ENCODE measurements around the gene SLC2A14. TPM values are rescaled to one million over a fixed set of nuclear protein-coding genes. Genes with fewer than 3 reads are reported as not detected.

Gene SLC2A14
- total and polyA plus RNA-seq, 2 experiments from 2014 or later: 6.1 to 6.6 TPM

GRCh38 chr12:7782055-7782454 lies 90.7 kb downstream of the SLC2A14 start:
- H4K20me1 ChIP-seq (ENCODE audit: insufficient read depth, poor library complexity, severe bottlenecking): no peaks in the 10 kb centered on the region
- H3K79me2 ChIP-seq: no peaks in the 10 kb centered on the region
- H2AFZ ChIP-seq: no peak overlapping the region
- 97% methylated on average over 6 of the region's 6 CpGs for WGBS (ENCODE audit: low lambda C conversion rate, missing lambda C conversion rate)
- no peaks in the 10 kb centered on the region for H3K9me3 ChIP-seq (ENCODE audit: low read depth)
- H3K27ac ChIP-seq: no peak overlapping the region
- TF ChIP-seq EZH2phosphoT487 (IDR thresholded peaks at IDR 0.05; ENCODE audit: low read depth, severe bottlenecking, unreplicated experiment) (no peak), EZH2 (IDR thresholded peaks at IDR 0.05; ENCODE audit: borderline replicate concordance) (no peak)
- TF ChIP-seq, protein P1, sequence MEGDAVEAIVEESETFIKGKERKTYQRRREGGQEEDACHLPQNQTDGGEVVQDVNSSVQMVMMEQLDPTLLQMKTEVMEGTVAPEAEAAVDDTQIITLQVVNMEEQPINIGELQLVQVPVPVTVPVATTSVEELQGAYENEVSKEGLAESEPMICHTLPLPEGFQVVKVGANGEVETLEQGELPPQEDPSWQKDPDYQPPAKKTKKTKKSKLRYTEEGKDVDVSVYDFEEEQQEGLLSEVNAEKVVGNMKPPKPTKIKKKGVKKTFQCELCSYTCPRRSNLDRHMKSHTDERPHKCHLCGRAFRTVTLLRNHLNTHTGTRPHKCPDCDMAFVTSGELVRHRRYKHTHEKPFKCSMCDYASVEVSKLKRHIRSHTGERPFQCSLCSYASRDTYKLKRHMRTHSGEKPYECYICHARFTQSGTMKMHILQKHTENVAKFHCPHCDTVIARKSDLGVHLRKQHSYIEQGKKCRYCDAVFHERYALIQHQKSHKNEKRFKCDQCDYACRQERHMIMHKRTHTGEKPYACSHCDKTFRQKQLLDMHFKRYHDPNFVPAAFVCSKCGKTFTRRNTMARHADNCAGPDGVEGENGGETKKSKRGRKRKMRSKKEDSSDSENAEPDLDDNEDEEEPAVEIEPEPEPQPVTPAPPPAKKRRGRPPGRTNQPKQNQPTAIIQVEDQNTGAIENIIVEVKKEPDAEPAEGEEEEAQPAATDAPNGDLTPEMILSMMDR (IDR thresholded peaks at IDR 0.05; ENCODE audit: poor library complexity): no peak
- DNase-seq (ENCODE audit: low spot score): no peak
- no peaks in the 10 kb centered on the region for H3K27me3 ChIP-seq
- no peaks in the 10 kb centered on the region for H3K9me2 ChIP-seq (replicated peaks; ENCODE audit: insufficient read depth)
- H3K4me3 ChIP-seq: no peak overlapping the region
- H3K4me2 ChIP-seq: no peak overlapping the region
- H3K36me3 ChIP-seq (replicated peaks; ENCODE audit: insufficient read depth, low read depth): no peaks in the 10 kb centered on the region
- no peaks in the 10 kb centered on the region for H3K4me1 ChIP-seq (ENCODE audit: insufficient read depth)

DNA sequence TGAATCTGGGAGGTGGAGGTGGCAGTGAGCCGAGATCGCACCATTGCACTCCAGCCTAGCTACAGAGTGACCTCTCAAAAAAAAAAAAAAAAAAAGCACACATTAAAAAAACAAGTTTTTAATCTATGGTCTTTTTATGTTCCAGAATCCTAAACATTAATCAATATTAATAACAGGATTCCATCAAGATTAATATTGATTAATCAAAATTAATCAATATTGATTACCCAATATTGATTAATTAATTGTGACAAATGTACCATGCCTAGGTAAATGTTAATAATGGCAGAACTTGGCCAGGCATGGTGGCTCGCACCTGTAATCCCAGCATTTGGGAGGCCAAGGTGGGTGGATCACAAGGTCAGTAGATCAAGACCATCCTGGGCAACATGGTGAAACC lies 91.4 kb downstream of the SLC2A14 start:
- Histone ChIP-seq H3K9me3 (ENCODE audit: low read depth) (no peaks in the 10 kb centered on the region), H3K36me3 (replicated peaks; ENCODE audit: insufficient read depth, low read depth) (no peaks in the 10 kb centered on the region), H3K27me3 (no peaks in the 10 kb centered on the region), H3K4me2 (no peak overlapping the region), H3K4me3 (no peak overlapping the region), H2AFZ (no peak overlapping the region), H3K79me2 (no peaks in the 10 kb centered on the region), H4K20me1 (ENCODE audit: insufficient read depth, poor library complexity, severe bottlenecking) (no peaks in the 10 kb centered on the region), H3K27ac (no peak overlapping the region), H3K9me2 (replicated peaks; ENCODE audit: insufficient read depth) (no peaks in the 10 kb centered on the region), H3K4me1 (ENCODE audit: insufficient read depth) (no peaks in the 10 kb centered on the region)
- 96% methylated on average over 3 of the region's 3 CpGs for WGBS (ENCODE audit: low lambda C conversion rate, missing lambda C conversion rate)
- DNase-seq (ENCODE audit: low spot score): no peak
- TF ChIP-seq EZH2 (IDR thresholded peaks at IDR 0.05; ENCODE audit: borderline replicate concordance) (no peak), EZH2phosphoT487 (IDR thresholded peaks at IDR 0.05; ENCODE audit: low read depth, severe bottlenecking, unreplicated experiment) (no peak)
- TF ChIP-seq, protein P1 (IDR thresholded peaks at IDR 0.05; ENCODE audit: poor library complexity): no peak

DNA sequence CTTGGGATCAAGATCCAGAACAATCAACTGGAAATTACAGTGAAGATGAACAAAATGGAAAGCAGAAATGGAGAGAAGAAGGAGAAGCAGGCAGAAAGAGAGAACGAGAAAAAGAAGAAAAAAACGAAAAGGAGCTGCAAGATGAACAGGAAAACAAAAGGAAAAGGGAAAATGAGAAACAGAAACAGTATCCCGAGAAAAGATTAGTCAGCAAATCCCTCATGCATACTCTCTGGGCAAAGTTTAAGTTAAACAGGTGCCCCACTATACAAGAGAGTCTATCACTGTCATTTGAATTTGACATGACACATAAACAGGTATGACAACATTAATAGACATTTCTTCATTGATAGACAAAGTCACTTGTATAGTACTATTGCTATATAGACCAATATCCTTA lies 102.7 kb downstream of the SLC2A14 start:
- Histone ChIP-seq H3K36me3 (replicated peaks; ENCODE audit: insufficient read depth, low read depth) (no peaks in the 10 kb centered on the region), H3K79me2 (no peaks in the 10 kb centered on the region), H3K4me1 (ENCODE audit: insufficient read depth) (no peaks in the 10 kb centered on the region), H3K4me2 (no peak overlapping the region), H3K9me3 (ENCODE audit: low read depth) (no peaks in the 10 kb centered on the region), H3K27ac (no peak overlapping the region), H3K4me3 (no peak overlapping the region), H3K27me3 (no peaks in the 10 kb centered on the region), H4K20me1 (ENCODE audit: insufficient read depth, poor library complexity, severe bottlenecking) (no peaks in the 10 kb centered on the region), H3K9me2 (replicated peaks; ENCODE audit: insufficient read depth) (no peaks in the 10 kb centered on the region), H2AFZ (no peak overlapping the region)
- DNase-seq (ENCODE audit: low spot score): no peak
- TF ChIP-seq, protein P1 (IDR thresholded peaks at IDR 0.05; ENCODE audit: poor library complexity): no peak
- TF ChIP-seq EZH2 (IDR thresholded peaks at IDR 0.05; ENCODE audit: borderline replicate concordance) (no peak), EZH2phosphoT487 (IDR thresholded peaks at IDR 0.05; ENCODE audit: low read depth, severe bottlenecking, unreplicated experiment) (no peak)
- 71% methylated on average over 3 of the region's 3 CpGs for WGBS (ENCODE audit: low lambda C conversion rate, missing lambda C conversion rate)

Small RNAs within 50 kb of the gene (small RNA-seq; reads per million reads assigned to genes)
- gene RF00019: not detected

Other genes starting within 250 kb of the SLC2A14 start
- 4.9 and 5.6 TPM in 2 replicates for gene APOBEC1, start 207.0 kb downstream of the SLC2A14 start, total RNA-seq
- gene APOBEC1, start 207.0 kb downstream of the SLC2A14 start, polyA plus RNA-seq: 1.5 and 2.5 TPM in 2 replicates
- not detected in 2 replicates for gene GDF3, start 177.1 kb downstream of the SLC2A14 start, total RNA-seq
- 0.19 TPM in 1 of 2 replicates, not detected in the other for gene GDF3, start 177.1 kb downstream of the SLC2A14 start, polyA plus RNA-seq
- 0.23 TPM in 1 of 2 replicates, not detected in the other for gene DPPA3, start 161.5 kb downstream of the SLC2A14 start, total RNA-seq
- 0.80 TPM in 1 of 2 replicates, not detected in the other for gene DPPA3, start 161.5 kb downstream of the SLC2A14 start, polyA plus RNA-seq
- not detected in 2 replicates for gene CLEC4C, start 125.5 kb downstream of the SLC2A14 start, total RNA-seq
- not detected in 2 replicates for gene CLEC4C, start 125.5 kb downstream of the SLC2A14 start, polyA plus RNA-seq
- gene NANOGNB, start 107.7 kb downstream of the SLC2A14 start, total RNA-seq: not detected in 2 replicates
- gene NANOGNB, start 107.7 kb downstream of the SLC2A14 start, polyA plus RNA-seq: not detected in 2 replicates
- 1.9 and 2.1 TPM in 2 replicates for gene NANOG, start 83.5 kb downstream of the SLC2A14 start, total RNA-seq
- gene NANOG, start 83.5 kb downstream of the SLC2A14 start, polyA plus RNA-seq: 0.06 and 0.10 TPM in 2 replicates
- gene SLC2A3, start 63.3 kb upstream of the SLC2A14 start, total RNA-seq: 76.3 and 98.2 TPM in 2 replicates
- 65.3 and 111 TPM in 2 replicates for gene SLC2A3, start 63.3 kb upstream of the SLC2A14 start, polyA plus RNA-seq
- gene FOXJ2, start 159.8 kb upstream of the SLC2A14 start, total RNA-seq: 7.1 and 10.0 TPM in 2 replicates
- 14.6 and 19.0 TPM in 2 replicates for gene FOXJ2, start 159.8 kb upstream of the SLC2A14 start, polyA plus RNA-seq
- 1.2 and 2.1 TPM in 2 replicates for gene C3AR1, start 193.4 kb upstream of the SLC2A14 start, total RNA-seq
- gene C3AR1, start 193.4 kb upstream of the SLC2A14 start, polyA plus RNA-seq: 4.1 and 5.9 TPM in 2 replicates
- 32.6 and 36.8 TPM in 2 replicates for gene NECAP1, start 209.4 kb upstream of the SLC2A14 start, total RNA-seq
- 24.0 and 24.1 TPM in 2 replicates for gene NECAP1, start 209.4 kb upstream of the SLC2A14 start, polyA plus RNA-seq

Data from hepatocyte (in vitro differentiated cells).